Loucy (cell line): ENCODE results near the gene LDLRAD4.

Experiments used
- H2AFZ ChIP-seq: fragments of 200-600 bp; sonication (generic); 2 replicates; pipeline ENCODE4 v1.6.0; 2016; ENCODE audit warnings: antibody characterized with exemption, mild to moderate bottlenecking, low read length, moderate library complexity
- H3F3A ChIP-seq: fragments of 200-600 bp; 2 replicates; pipeline ENCODE4 v1.6.0; 2016; ENCODE audit warnings: antibody characterized with exemption, low read depth, mild to moderate bottlenecking
- H3K27me3 ChIP-seq: fragments of 200-600 bp; sonication (generic); 2 replicates; pipeline ENCODE4 v1.6.1; 2014; ENCODE audit warnings: low read length, mild to moderate bottlenecking; ENCODE audit not compliant: insufficient read depth, poor library complexity, severe bottlenecking
- H3K36me3 ChIP-seq: fragments of 200-600 bp; sonication (generic); 2 replicates; pipeline ENCODE4 v1.6.1; 2016; ENCODE audit warnings: low read length; ENCODE audit not compliant: insufficient read depth
- H3K4me1 ChIP-seq: fragments of 200-600 bp; sonication (generic); 2 replicates; pipeline ENCODE4 v1.5.1; 2014; ENCODE audit warnings: low read length, mild to moderate bottlenecking; ENCODE audit not compliant: insufficient read depth, poor library complexity, severe bottlenecking
- H3K4me2 ChIP-seq: fragments of 200-600 bp; sonication (generic); 2 replicates; pipeline ENCODE4 v1.6.0; 2014; ENCODE audit warnings: antibody characterized with exemption, low read length, low read depth, mild to moderate bottlenecking; ENCODE audit not compliant: poor library complexity, severe bottlenecking
- H3K4me3 ChIP-seq: fragments of 200-600 bp; sonication (generic); 2 replicates; pipeline ENCODE4 v1.5.1; 2014; ENCODE audit warnings: low read length, mild to moderate bottlenecking, mixed read lengths; ENCODE audit not compliant: poor library complexity, severe bottlenecking
- H3K79me2 ChIP-seq: fragments of 200-600 bp; sonication (generic); 2 replicates; pipeline ENCODE4 v1.6.1; 2014; ENCODE audit warnings: low read length; ENCODE audit not compliant: insufficient read depth
- H3K9ac ChIP-seq: fragments of 200-600 bp; sonication (generic); 2 replicates; pipeline ENCODE4 v1.6.0; 2014; ENCODE audit warnings: mild to moderate bottlenecking, low read depth, low read length, moderate library complexity; ENCODE audit not compliant: poor library complexity, severe bottlenecking
- H3K9me2 ChIP-seq: fragments of 200-600 bp; sonication (generic); replicated peaks from 2 replicates; pipeline ENCODE4 v1.6.1; 2016; ENCODE audit warnings: low read depth, low read length, mixed read lengths
- H3K9me3 ChIP-seq: fragments of 200-600 bp; sonication (generic); 2 replicates; pipeline ENCODE4 v1.6.1; 2014; ENCODE audit warnings: mild to moderate bottlenecking, antibody characterized with exemption, low read length, low read depth; ENCODE audit not compliant: insufficient read depth
- H4K20me1 ChIP-seq: fragments of 200-600 bp; sonication (generic); 2 replicates; pipeline ENCODE4 v1.6.0; 2014; ENCODE audit warnings: antibody characterized with exemption, low read length, mild to moderate bottlenecking; ENCODE audit not compliant: insufficient read depth, poor library complexity, severe bottlenecking
- EZH2phosphoT487 ChIP-seq: fragments of 200-600 bp; IDR thresholded peaks from 2 replicates; pipeline ENCODE4 v1.6.1; 2018; ENCODE audit warnings: antibody characterized with exemption, mild to moderate bottlenecking, moderate library complexity, borderline replicate concordance
- TF ChIP-seq, protein P1 (sequence below): fragments of 200-600 bp; sonication (generic); conservative IDR thresholded peaks from 2 replicates; pipeline ENCODE4 v1.5.1; 2014; ENCODE audit warnings: mild to moderate bottlenecking, antibody characterized with exemption, low read length

LDLRAD4 gene

DNA sequence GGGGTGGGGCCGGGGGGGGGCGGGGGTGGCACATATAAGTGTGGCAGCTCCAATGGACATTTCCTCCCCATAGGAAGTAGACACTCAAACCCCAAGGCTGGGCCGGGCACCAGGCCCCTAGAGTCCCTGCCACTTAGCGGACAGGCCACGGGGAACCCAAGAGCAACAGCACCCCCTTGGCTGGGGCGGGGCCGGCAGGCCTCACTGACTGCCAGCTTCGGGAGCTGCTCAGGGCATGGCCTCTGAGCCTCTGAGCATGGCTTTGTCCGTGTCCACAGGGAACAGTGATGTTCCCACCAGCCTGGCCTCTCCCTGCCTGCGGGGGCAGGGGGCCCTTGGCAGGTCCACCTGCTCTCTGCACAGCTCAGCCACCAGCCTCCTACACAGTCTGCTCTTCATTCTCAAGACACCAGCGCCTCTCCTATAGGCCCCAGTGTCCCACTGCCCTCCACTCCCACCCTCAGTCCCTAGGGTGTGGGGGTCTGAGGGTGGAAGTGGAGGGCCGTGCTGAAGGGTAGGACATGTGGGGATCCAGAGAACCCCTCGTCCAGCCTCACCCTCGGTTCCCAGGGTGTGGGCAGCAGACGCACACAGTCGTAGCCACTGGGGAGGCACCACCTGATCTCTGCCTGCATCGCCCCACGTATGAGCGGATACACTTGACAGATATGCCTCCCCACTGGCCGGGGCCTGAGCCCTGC is 401.1 kb downstream of the LDLRAD4 start:
- no peak overlapping the region for H3K9ac ChIP-seq
- no peaks in the 10 kb centered on the region for H3K9me3 ChIP-seq
- H4K20me1 ChIP-seq = peaks cover 7% of the 10 kb centered on the region
- H3K4me1 ChIP-seq = peaks cover 52% of the 10 kb centered on the region
- peaks cover 98% of the 10 kb centered on the region for H3K79me2 ChIP-seq
- no peak overlapping the region for H2AFZ ChIP-seq
- H3F3A ChIP-seq = no peaks in the 10 kb centered on the region
- peaks cover 40% of the 10 kb centered on the region; the same call in 1 of the 2 replicates for H3K36me3 ChIP-seq
- H3K4me3 ChIP-seq = no peak overlapping the region
- no peak overlapping the region for H3K4me2 ChIP-seq
- no peaks in the 10 kb centered on the region for H3K9me2 ChIP-seq
- TF ChIP-seq, protein P1, sequence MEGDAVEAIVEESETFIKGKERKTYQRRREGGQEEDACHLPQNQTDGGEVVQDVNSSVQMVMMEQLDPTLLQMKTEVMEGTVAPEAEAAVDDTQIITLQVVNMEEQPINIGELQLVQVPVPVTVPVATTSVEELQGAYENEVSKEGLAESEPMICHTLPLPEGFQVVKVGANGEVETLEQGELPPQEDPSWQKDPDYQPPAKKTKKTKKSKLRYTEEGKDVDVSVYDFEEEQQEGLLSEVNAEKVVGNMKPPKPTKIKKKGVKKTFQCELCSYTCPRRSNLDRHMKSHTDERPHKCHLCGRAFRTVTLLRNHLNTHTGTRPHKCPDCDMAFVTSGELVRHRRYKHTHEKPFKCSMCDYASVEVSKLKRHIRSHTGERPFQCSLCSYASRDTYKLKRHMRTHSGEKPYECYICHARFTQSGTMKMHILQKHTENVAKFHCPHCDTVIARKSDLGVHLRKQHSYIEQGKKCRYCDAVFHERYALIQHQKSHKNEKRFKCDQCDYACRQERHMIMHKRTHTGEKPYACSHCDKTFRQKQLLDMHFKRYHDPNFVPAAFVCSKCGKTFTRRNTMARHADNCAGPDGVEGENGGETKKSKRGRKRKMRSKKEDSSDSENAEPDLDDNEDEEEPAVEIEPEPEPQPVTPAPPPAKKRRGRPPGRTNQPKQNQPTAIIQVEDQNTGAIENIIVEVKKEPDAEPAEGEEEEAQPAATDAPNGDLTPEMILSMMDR = no peak
- no peak for TF ChIP-seq EZH2phosphoT487
- H3K27me3 ChIP-seq = no peaks in the 10 kb centered on the region

DNA sequence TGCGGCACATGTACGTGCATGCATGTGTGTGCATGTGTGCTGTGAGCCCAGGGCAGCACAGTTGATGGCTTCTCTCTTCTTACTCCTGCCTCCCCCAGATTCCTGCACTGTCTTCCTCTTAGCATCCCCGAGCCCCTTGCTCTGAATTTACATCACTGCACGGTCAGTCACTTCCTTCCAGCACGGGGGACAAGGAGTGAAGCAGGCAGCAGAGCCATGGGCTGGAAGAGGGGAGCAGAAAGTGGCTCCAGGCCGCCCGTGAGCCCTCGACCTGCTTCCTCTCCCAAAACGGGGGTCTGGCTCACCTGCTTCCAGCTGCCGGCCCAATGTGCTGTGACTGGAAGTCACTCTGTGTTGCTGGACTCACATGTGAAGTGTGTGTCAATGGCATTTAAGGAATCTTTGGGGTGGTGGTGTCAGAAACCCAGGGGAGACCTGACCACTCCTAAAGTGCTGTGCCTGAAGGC is 401.7 kb downstream of the LDLRAD4 start:
- H3K4me2 ChIP-seq = no peak overlapping the region
- peaks cover 48% of the 10 kb centered on the region for H3K4me1 ChIP-seq
- H2AFZ ChIP-seq = no peak overlapping the region
- no peak overlapping the region for H3K9ac ChIP-seq
- H3K9me2 ChIP-seq = no peaks in the 10 kb centered on the region
- peaks cover 7% of the 10 kb centered on the region for H4K20me1 ChIP-seq
- TF ChIP-seq, protein P1 = no peak
- TF ChIP-seq EZH2phosphoT487 = no peak
- H3K9me3 ChIP-seq = no peaks in the 10 kb centered on the region
- H3K4me3 ChIP-seq = no peak overlapping the region
- peaks cover 98% of the 10 kb centered on the region for H3K79me2 ChIP-seq
- no peaks in the 10 kb centered on the region for H3K27me3 ChIP-seq
- peaks cover 41% of the 10 kb centered on the region; the same call in 1 of the 2 replicates for H3K36me3 ChIP-seq
- no peaks in the 10 kb centered on the region for H3F3A ChIP-seq

DNA sequence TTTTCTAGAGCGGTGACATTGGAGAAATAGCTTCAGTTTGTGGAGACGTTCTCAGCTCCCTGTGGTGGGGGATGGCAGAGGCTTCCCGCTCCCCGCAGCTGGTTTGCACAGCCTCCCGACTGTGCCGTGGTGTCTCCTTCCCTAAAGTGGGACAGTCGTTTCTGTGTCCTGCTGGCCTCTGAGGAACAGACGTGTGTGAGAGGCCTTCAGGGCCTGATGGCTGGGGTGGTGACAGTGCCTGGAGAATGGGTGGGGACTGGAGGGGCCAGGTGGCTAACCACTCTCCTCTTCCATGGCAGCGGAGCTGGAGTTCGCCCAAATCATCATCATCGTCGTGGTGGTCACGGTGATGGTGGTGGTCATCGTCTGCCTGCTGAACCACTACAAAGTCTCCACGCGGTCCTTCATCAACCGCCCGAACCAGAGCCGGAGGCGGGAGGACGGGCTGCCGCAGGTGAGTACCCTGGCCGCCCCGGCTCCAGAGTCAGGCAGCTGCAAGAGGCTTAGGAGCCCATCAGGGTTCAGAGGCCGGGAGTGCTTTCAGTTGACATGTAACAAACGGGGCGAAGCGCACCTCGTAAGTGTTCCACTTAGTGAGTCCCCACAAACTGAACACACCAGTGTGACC is 402.4 kb downstream of the LDLRAD4 start:
- Histone ChIP-seq H3K9me3 (no peaks in the 10 kb centered on the region), H3K79me2 (peaks cover 96% of the 10 kb centered on the region), H3K9ac (no peak overlapping the region), H2AFZ (no peak overlapping the region), H3K4me1 (peaks cover 41% of the 10 kb centered on the region), H3K4me2 (no peak overlapping the region), H3K9me2 (no peaks in the 10 kb centered on the region), H3F3A (no peaks in the 10 kb centered on the region), H3K36me3 (peaks cover 43% of the 10 kb centered on the region; the same call in 1 of the 2 replicates), H3K27me3 (no peaks in the 10 kb centered on the region), H3K4me3 (no peak overlapping the region), H4K20me1 (peaks cover 7% of the 10 kb centered on the region)
- TF ChIP-seq, protein P1 = no peak
- TF ChIP-seq EZH2phosphoT487 = no peak
